Mesenchymal stem cell (in vitro differentiated cells and primary cell): ENCODE data around the gene ACSF3.
"Not testable (repeated sequence)": the region's sequence is repeated elsewhere in the genome, so short reads cannot be mapped to it uniquely, and the experiment has no call there.

ENCODE experiments used
- DNase-seq: peaks from one replicate; pipeline ENCODE4 v3.0.0-alpha.2; 2013
- H2AFZ ChIP-seq: one replicate; pipeline ENCODE4 v1.6.1; 2013; ENCODE audit warnings: low read depth, mild to moderate bottlenecking, control low read depth, inconsistent platforms, low read length, moderate library complexity
- H2AK5ac ChIP-seq: 2 replicates; pipeline ENCODE4 v1.6.1; 2013; ENCODE audit warnings: low read length, moderate library complexity, mild to moderate bottlenecking, inconsistent platforms; ENCODE audit not compliant: severe bottlenecking
- H2BK120ac ChIP-seq: one replicate; pipeline ENCODE4 v1.6.1; 2013; ENCODE audit warnings: low read depth, mild to moderate bottlenecking, inconsistent platforms, low read length, moderate library complexity
- H2BK12ac ChIP-seq, 2 experiments: one replicate each; pipeline ENCODE4 v1.6.1; 2013; ENCODE audit warnings: inconsistent platforms in 2 of 2, low read length in 2 of 2, mild to moderate bottlenecking in 2 of 2, moderate library complexity in 2 of 2, control low read depth in 1 of 2
- H2BK15ac ChIP-seq: one replicate; pipeline ENCODE4 v1.6.1; 2013; ENCODE audit warnings: mild to moderate bottlenecking, low read depth, inconsistent platforms; ENCODE audit not compliant: poor library complexity, severe bottlenecking
- H2BK5ac ChIP-seq: 2 replicates; pipeline ENCODE4 v1.6.1; 2013; ENCODE audit warnings: low read depth, mild to moderate bottlenecking, low read length, control low read depth, inconsistent platforms; ENCODE audit not compliant: poor library complexity, severe bottlenecking
- H3K14ac ChIP-seq, 2 experiments: one replicate each; pipeline ENCODE4 v1.6.1; 2013; ENCODE audit warnings: inconsistent platforms in 2 of 2, low read length in 2 of 2, control low read depth in 1 of 2, mild to moderate bottlenecking in 1 of 2, moderate library complexity in 1 of 2
- H3K18ac ChIP-seq, 2 experiments: one replicate each; pipeline ENCODE4 v1.6.1; 2013; ENCODE audit warnings: inconsistent platforms in 2 of 2, low read length in 2 of 2, control low read depth in 1 of 2, low read depth in 1 of 2, mild to moderate bottlenecking in 1 of 2
- H3K23ac ChIP-seq, 2 experiments: one replicate each; pipeline ENCODE4 v1.6.1; 2013; ENCODE audit warnings: inconsistent platforms in 2 of 2, low read length in 2 of 2, mild to moderate bottlenecking in 2 of 2, moderate library complexity in 2 of 2, control low read depth in 1 of 2
- H3K27ac ChIP-seq: 2 replicates; pipeline ENCODE4 v1.5.1; 2013; ENCODE audit warnings: mild to moderate bottlenecking, moderate library complexity, low read length, control low read depth, inconsistent platforms; ENCODE audit not compliant: poor library complexity, severe bottlenecking
- H3K27me3 ChIP-seq, 2 experiments: 2 replicates each; pipeline versions ENCODE4 v1.6.1 to v1.7.0; 2013; ENCODE audit warnings: low read length in 2 of 2, mild to moderate bottlenecking in 2 of 2, moderate library complexity in 2 of 2, control low read depth in 1 of 2, inconsistent platforms in 1 of 2; ENCODE audit not compliant: control insufficient read depth in 1 of 2, insufficient read depth in 1 of 2
- H3K36me3 ChIP-seq, 2 experiments: 2 replicates each; pipeline versions ENCODE4 v1.6.1 to v1.7.0; 2013; ENCODE audit warnings: low read length in 2 of 2, control low read depth in 1 of 2, inconsistent platforms in 1 of 2, low read depth in 1 of 2, mild to moderate bottlenecking in 1 of 2; ENCODE audit not compliant: insufficient read depth in 2 of 2, control insufficient read depth in 1 of 2
- H3K4ac ChIP-seq, 2 experiments: one replicate each; pipeline ENCODE4 v1.6.1; 2013; ENCODE audit warnings: inconsistent platforms in 2 of 2, low read length in 2 of 2, mild to moderate bottlenecking in 2 of 2, moderate library complexity in 2 of 2, control low read depth in 1 of 2, low read depth in 1 of 2
- H3K4me1 ChIP-seq: 2 replicates; pipeline ENCODE4 v1.6.1; 2013; ENCODE audit warnings: low read depth, low read length, control low read depth; ENCODE audit not compliant: control insufficient read depth, insufficient read depth
- H3K4me2 ChIP-seq: 2 replicates; pipeline ENCODE4 v1.6.1; 2013; ENCODE audit warnings: low read length, mild to moderate bottlenecking, inconsistent platforms; ENCODE audit not compliant: poor library complexity, severe bottlenecking
- H3K4me3 ChIP-seq, 2 experiments: 2 replicates each; pipeline versions ENCODE4 v1.5.1 to v1.7.0; 2013; ENCODE audit warnings: low read length in 2 of 2, mild to moderate bottlenecking in 2 of 2, control low read depth in 1 of 2, low read depth in 1 of 2; ENCODE audit not compliant: insufficient read depth in 1 of 2
- H3K79me1 ChIP-seq: replicated peaks from 2 replicates; pipeline ENCODE4 v1.6.1; 2013; ENCODE audit warnings: mild to moderate bottlenecking, control low read depth, low read length, inconsistent platforms; ENCODE audit not compliant: poor library complexity, severe bottlenecking
- H3K9ac ChIP-seq: 2 replicates; pipeline ENCODE4 v1.7.0; 2013; ENCODE audit warnings: mild to moderate bottlenecking, low read length, moderate library complexity
- H3K9me3 ChIP-seq: 2 replicates; pipeline ENCODE4 v1.7.0; 2013; ENCODE audit warnings: mild to moderate bottlenecking, low read length; ENCODE audit not compliant: control insufficient read depth
- H4K8ac ChIP-seq: one replicate; pipeline ENCODE4 v1.6.1; 2013; ENCODE audit warnings: inconsistent platforms, mild to moderate bottlenecking, low read length, moderate library complexity
- H4K91ac ChIP-seq: one replicate; pipeline ENCODE4 v1.6.1; 2013; ENCODE audit warnings: mild to moderate bottlenecking, low read length, inconsistent platforms
- WGBS: methylation state at CpG from one replicate; pipeline ENCODE4 v1.1.7; 2013; ENCODE audit warnings: mixed read lengths; 5-methylcytosine and 5-hydroxymethylcytosine counted together

Gene ACSF3

DNA sequence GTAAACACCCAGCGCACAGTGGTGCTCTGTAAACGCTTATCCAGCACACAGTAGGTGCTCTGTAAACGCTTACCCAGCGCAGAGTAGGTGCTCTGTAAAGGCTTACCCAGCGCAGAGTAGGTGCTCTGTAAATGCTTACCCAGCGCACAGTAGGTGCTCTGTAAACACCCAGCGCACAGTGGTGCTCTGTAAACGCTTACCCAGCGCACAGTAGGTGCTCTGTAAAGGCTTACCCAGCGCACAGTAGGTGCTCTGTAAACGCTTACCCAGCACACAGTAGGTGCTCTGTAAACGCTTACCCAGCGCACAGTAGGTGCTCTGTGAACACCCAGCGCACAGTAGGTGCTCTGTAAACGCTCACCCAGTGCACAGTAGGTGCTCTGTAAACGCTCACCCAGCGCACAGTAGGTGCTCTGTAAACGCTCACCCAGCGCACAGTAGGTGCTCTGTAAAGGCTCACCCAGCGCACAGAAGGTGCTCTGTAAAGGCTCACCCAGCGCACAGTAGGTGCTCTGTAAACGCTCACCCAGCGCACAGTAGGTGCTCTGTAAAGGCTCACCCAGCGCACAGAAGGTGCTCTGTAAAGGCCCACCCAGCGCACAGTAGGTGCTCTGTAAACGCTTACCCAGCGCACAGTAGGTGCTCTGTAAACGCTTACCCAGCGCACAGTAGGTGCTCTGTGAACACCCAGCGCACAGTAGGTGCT, 92.4 kb downstream of the ACSF3 start:
- not testable (repeated sequence) for H3K9me3 ChIP-seq, H3K36me3 ChIP-seq, H3K79me1 ChIP-seq, H3K27ac ChIP-seq, H3K4me3 ChIP-seq, H3K4me2 ChIP-seq, H2BK12ac ChIP-seq, H4K91ac ChIP-seq, H3K14ac ChIP-seq, H3K4ac ChIP-seq, H2AK5ac ChIP-seq, H2AFZ ChIP-seq, H4K8ac ChIP-seq, H2BK15ac ChIP-seq, DNase-seq, H2BK120ac ChIP-seq, H3K18ac ChIP-seq, H3K9ac ChIP-seq, H3K4me1 ChIP-seq, H2BK5ac ChIP-seq, H3K23ac ChIP-seq
- WGBS = 86% methylated on average over 30 of the region's 30 CpGs
- H3K27me3 ChIP-seq = peaks cover 7 to 41% of the 10 kb centered on the region in 2 experiments

DNA sequence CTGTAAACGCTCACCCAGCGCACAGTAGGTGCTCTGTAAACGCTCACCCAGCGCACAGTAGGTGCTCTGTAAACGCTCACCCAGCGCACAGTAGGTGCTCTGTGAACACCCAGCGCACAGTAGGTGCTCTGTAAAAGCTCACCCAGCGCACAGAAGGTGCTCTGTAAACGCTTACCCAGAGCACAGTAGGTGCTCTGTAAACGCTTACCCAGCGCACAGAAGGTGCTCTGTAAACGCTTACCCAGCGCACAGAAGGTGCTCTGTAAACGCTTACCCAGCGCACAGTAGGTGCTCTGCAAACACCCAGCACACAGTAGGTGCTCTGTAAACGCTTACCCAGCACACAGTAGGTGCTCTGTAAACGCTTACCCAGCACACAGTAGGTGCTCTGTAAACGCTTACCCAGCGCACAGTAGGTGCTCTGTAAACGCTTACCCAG, 93.0 kb downstream of the ACSF3 start:
- H3K4me2 ChIP-seq, H2AFZ ChIP-seq, H3K4me1 ChIP-seq, H3K4ac ChIP-seq, H3K14ac ChIP-seq, H3K27ac ChIP-seq, H3K23ac ChIP-seq, H2BK12ac ChIP-seq, H3K4me3 ChIP-seq, H3K79me1 ChIP-seq, H2BK15ac ChIP-seq, H4K91ac ChIP-seq, H2BK5ac ChIP-seq, H3K36me3 ChIP-seq, H3K9me3 ChIP-seq, DNase-seq, H2BK120ac ChIP-seq, H2AK5ac ChIP-seq, H4K8ac ChIP-seq, H3K9ac ChIP-seq, H3K18ac ChIP-seq: not testable (repeated sequence)
- 86% methylated on average over 20 of the region's 20 CpGs for WGBS
- H3K27me3 ChIP-seq = peaks cover 7 to 41% of the 10 kb centered on the region in 2 experiments

DNA sequence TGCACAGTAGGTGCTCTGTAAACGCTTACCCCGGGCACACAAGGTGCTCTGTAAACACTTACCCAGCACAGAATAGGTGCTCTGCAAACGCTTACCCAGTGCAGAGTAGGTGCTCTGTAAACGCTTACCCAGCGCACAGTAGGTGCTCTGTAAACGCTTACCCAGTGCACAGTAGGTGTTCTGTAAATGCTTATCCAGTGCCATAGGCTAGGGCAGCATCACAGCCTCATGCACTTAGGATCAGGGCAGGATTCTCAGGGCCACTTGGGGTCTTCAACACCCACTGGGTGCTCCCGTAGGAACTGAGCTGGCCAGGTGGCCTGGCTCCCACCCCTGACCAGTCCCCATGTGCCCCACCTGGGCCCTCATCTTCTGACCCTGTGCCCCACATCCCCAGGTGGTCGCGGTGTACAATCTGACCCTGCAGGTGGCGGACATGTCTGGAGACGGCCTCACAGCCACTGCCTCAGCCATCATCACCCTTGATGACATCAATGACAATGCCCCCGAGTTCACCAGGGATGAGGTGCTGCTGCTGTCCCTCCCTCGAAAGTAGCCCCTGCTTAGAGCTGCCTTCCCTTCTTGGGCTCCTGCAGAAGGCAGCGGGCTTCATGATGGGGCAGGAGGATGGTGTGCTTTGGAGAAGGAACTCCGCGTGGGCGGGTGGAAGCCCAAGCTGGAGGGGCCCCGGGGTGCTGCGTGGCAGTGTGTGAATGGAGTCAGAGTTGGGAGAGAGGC, 93.5 kb downstream of the ACSF3 start:
- H3K9me3 ChIP-seq = no peaks in the 10 kb centered on the region
- H3K9ac ChIP-seq = no peak overlapping the region
- no peak overlapping the region for H2BK5ac ChIP-seq
- no peak overlapping the region for H4K91ac ChIP-seq
- H3K27me3 ChIP-seq = peaks cover 7 to 41% of the 10 kb centered on the region in 2 experiments
- H2BK120ac ChIP-seq = no peak overlapping the region
- H3K4me1 ChIP-seq = peaks cover 11% of the 10 kb centered on the region
- 84% methylated on average over 19 of the region's 19 CpGs for WGBS
- no peak overlapping the region for H3K14ac ChIP-seq
- H3K4ac ChIP-seq = peak overlapping the region in 1 of 2 experiments; percentile 46
- no peak overlapping the region for H2BK12ac ChIP-seq
- no peak overlapping the region for H3K4me2 ChIP-seq
- no peak overlapping the region for H2AFZ ChIP-seq
- H3K4me3 ChIP-seq = no peak overlapping the region
- no peak overlapping the region for H3K27ac ChIP-seq
- no peaks in the 10 kb centered on the region for H3K79me1 ChIP-seq
- H3K23ac ChIP-seq = no peak overlapping the region
- H2AK5ac ChIP-seq = no peak overlapping the region
- no peaks in the 10 kb centered on the region for H3K36me3 ChIP-seq
- H3K18ac ChIP-seq = no peak overlapping the region
- H4K8ac ChIP-seq = no peak overlapping the region
- DNase-seq = peak; percentile 45
- H2BK15ac ChIP-seq = no peak overlapping the region

DNA sequence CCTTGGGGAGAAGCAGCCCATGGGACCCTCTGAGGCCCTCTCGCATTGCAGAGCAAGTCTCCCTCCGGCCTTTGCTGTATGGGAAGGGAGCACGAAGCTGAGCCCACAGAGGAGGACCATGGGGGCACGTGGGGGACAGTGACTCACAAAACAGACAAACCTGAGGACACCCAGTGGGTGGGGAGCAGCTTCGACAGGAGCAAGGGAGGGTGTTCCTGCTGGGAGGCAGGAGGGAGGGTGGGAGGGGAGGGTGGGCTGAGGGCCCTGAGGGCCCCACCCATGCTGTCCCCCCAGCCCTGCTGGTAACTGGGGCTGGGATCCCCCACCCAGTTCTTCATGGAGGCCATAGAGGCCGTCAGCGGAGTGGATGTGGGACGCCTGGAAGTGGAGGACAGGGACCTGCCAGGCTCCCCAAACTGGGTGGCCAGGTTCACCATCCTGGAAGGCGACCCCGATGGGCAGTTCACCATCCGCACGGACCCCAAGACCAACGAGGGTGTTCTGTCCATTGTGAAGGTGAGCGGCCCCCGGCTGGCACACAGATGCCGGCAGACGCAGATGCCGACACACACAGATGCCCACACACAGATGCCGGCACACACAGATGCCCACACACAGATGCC, 94.2 kb downstream of the ACSF3 start:
- Histone ChIP-seq H2BK12ac (no peak overlapping the region), H2BK5ac (no peak overlapping the region), H3K4ac (no peak overlapping the region), H3K4me1 (peaks cover 12% of the 10 kb centered on the region), H3K14ac (no peak overlapping the region), H3K9me3 (no peaks in the 10 kb centered on the region), H2AK5ac (no peak overlapping the region), H3K23ac (no peak overlapping the region), H2BK120ac (no peak overlapping the region), H4K91ac (no peak overlapping the region), H2AFZ (no peak overlapping the region), H3K18ac (no peak overlapping the region), H3K4me3 (no peak overlapping the region), H3K27me3 (peaks cover 7 to 35% of the 10 kb centered on the region in 2 experiments), H3K4me2 (no peak overlapping the region), H3K27ac (no peak overlapping the region), H3K9ac (no peak overlapping the region), H3K36me3 (no peaks in the 10 kb centered on the region), H4K8ac (no peak overlapping the region), H2BK15ac (no peak overlapping the region), H3K79me1 (no peaks in the 10 kb centered on the region)
- 87% methylated on average over 18 of the region's 19 CpGs for WGBS
- no peak for DNase-seq
